H9 (cell line): Measurements from ENCODE around the gene SLC17A7. TPM values are rescaled to one million over a fixed set of nuclear protein-coding genes. Genes with fewer than 3 reads are reported as not detected.

Experiments used
- DNase-seq: peaks from one replicate; pipeline ENCODE4 v3.0.0-alpha.2; 2017
- H2AFZ ChIP-seq: one replicate; pipeline ENCODE4 v1.6.1; 2013; ENCODE audit warnings: mild to moderate bottlenecking, low read length, control low read depth, moderate library complexity
- H2AK5ac ChIP-seq: 2 replicates; pipeline ENCODE4 v1.6.1; 2013; ENCODE audit warnings: low read length, control low read depth, mixed read lengths; ENCODE audit not compliant: insufficient read length
- H2BK120ac ChIP-seq: one replicate; pipeline ENCODE4 v1.6.1; 2013; ENCODE audit warnings: low read depth, mild to moderate bottlenecking, low read length, control low read depth, inconsistent platforms; ENCODE audit not compliant: poor library complexity, severe bottlenecking
- H2BK12ac ChIP-seq: 2 replicates; pipeline ENCODE4 v1.6.1; 2013; ENCODE audit warnings: low read length, control low read depth, mixed read lengths, low read depth; ENCODE audit not compliant: insufficient read length
- H2BK15ac ChIP-seq: 2 replicates; pipeline ENCODE4 v1.6.1; 2013; ENCODE audit warnings: low read depth, low read length, control low read depth
- H2BK20ac ChIP-seq: one replicate; pipeline ENCODE4 v1.6.1; 2013; ENCODE audit warnings: low read depth, mild to moderate bottlenecking, low read length, control low read depth, inconsistent platforms; ENCODE audit not compliant: poor library complexity, severe bottlenecking
- H2BK5ac ChIP-seq: 2 replicates; pipeline ENCODE4 v1.6.1; 2013; ENCODE audit warnings: low read length, control low read depth, mixed read lengths; ENCODE audit not compliant: insufficient read length
- H3K14ac ChIP-seq: 2 replicates; pipeline ENCODE4 v1.6.1; 2013; ENCODE audit warnings: low read length, control low read depth; ENCODE audit not compliant: insufficient read depth
- H3K18ac ChIP-seq: 2 replicates; pipeline ENCODE4 v1.6.1; 2013; ENCODE audit warnings: low read depth, mild to moderate bottlenecking, mixed read lengths, low read length, control low read depth; ENCODE audit not compliant: insufficient read length
- H3K23ac ChIP-seq: 2 replicates; pipeline ENCODE4 v1.6.1; 2013; ENCODE audit warnings: low read length, control low read depth, mixed read lengths, low read depth; ENCODE audit not compliant: insufficient read length
- H3K23me2 ChIP-seq: 2 replicates; pipeline ENCODE4 v1.6.1; 2013; ENCODE audit warnings: low read depth, mild to moderate bottlenecking, mixed read lengths, low read length, control low read depth; ENCODE audit not compliant: insufficient read length, poor library complexity, severe bottlenecking
- H3K27ac ChIP-seq: 2 replicates; pipeline ENCODE4 v1.5.1; 2013; ENCODE audit warnings: low read length, control low read depth, mixed read lengths, low read depth; ENCODE audit not compliant: insufficient read length
- H3K27me3 ChIP-seq: 2 replicates; pipeline ENCODE4 v1.6.1; 2013; ENCODE audit warnings: low read length, control low read depth, inconsistent platforms; ENCODE audit not compliant: insufficient read depth
- H3K4ac ChIP-seq: 2 replicates; pipeline ENCODE4 v1.6.1; 2013; ENCODE audit warnings: low read depth, mild to moderate bottlenecking, control low read depth, inconsistent platforms, low read length, moderate library complexity
- H3K4me1 ChIP-seq: 2 replicates; pipeline ENCODE4 v1.6.1; 2013; ENCODE audit warnings: low read length, control low read depth, inconsistent platforms; ENCODE audit not compliant: insufficient read depth
- H3K4me2 ChIP-seq: 2 replicates; pipeline ENCODE4 v1.6.1; 2013; ENCODE audit warnings: low read length, control low read depth, mixed read lengths; ENCODE audit not compliant: insufficient read length, insufficient read depth
- H3K56ac ChIP-seq: 2 replicates; pipeline ENCODE4 v1.6.1; 2013; ENCODE audit warnings: low read depth, mild to moderate bottlenecking, mixed read lengths, low read length, control low read depth; ENCODE audit not compliant: insufficient read length
- H3K79me1 ChIP-seq: 2 replicates; pipeline ENCODE4 v1.6.1; 2013; ENCODE audit warnings: low read depth, mild to moderate bottlenecking, moderate library complexity, low read length, control low read depth, inconsistent platforms; ENCODE audit not compliant: insufficient read depth, poor library complexity, severe bottlenecking
- H3K79me2 ChIP-seq: 2 replicates; pipeline ENCODE4 v1.6.1; 2013; ENCODE audit warnings: low read length, control low read depth, inconsistent platforms; ENCODE audit not compliant: insufficient read depth
- H3K9ac ChIP-seq: 2 replicates; pipeline ENCODE4 v1.6.1; 2013; ENCODE audit warnings: low read length, control low read depth, mixed read lengths; ENCODE audit not compliant: insufficient read length; ENCODE audit errors: extremely low read depth
- H3K9me3 ChIP-seq: one replicate; pipeline ENCODE4 v1.6.1; 2013; ENCODE audit warnings: low read depth, low read length, inconsistent platforms; ENCODE audit not compliant: control insufficient read depth
- H3T11ph ChIP-seq: one replicate; pipeline ENCODE4 v1.6.1; 2013; ENCODE audit warnings: mild to moderate bottlenecking, low read length, control low read depth, inconsistent platforms
- H4K20me1 ChIP-seq: one replicate; pipeline ENCODE4 v1.6.1; 2013; ENCODE audit not compliant: control insufficient read depth, insufficient read length, insufficient read depth
- H4K5ac ChIP-seq: 2 replicates; pipeline ENCODE4 v1.6.1; 2013; ENCODE audit warnings: low read depth, mild to moderate bottlenecking, mixed read lengths, low read length, control low read depth; ENCODE audit not compliant: insufficient read length
- H4K8ac ChIP-seq: replicated peaks from 2 replicates; pipeline ENCODE4 v1.6.1; 2013; ENCODE audit warnings: low read length, control low read depth, mixed read lengths, low read depth; ENCODE audit not compliant: insufficient read length
- H4K91ac ChIP-seq: 2 replicates; pipeline ENCODE4 v1.6.1; 2013; ENCODE audit warnings: low read depth, mild to moderate bottlenecking, moderate library complexity, mixed read lengths, low read length, control low read depth; ENCODE audit not compliant: insufficient read length
- H3K27ac Mint-ChIP-seq, 3 experiments: 2 replicates in 2 of 3; 3 replicates in 1 of 3; pipeline ENCODE4 v1.8.0; 2020 to 2021; ENCODE audit warnings: mixed read lengths in 3 of 3, mild to moderate bottlenecking in 1 of 3, moderate library complexity in 1 of 3
- H3K27me3 Mint-ChIP-seq: 2 replicates; pipeline ENCODE4 v1.8.0; 2021; ENCODE audit warnings: low read depth, mild to moderate bottlenecking, moderate library complexity, mixed read lengths
- H3K36me3 Mint-ChIP-seq, 3 experiments: 2 replicates in 2 of 3; 3 replicates in 1 of 3; pipeline ENCODE4 v1.8.0; 2020 to 2021; ENCODE audit warnings: low read depth in 3 of 3, mixed read lengths in 3 of 3; ENCODE audit not compliant: insufficient read depth in 1 of 3
- H3K4me1 Mint-ChIP-seq, 2 experiments: 2 replicates each; pipeline ENCODE4 v1.8.0; 2020; ENCODE audit warnings: mixed read lengths in 2 of 2
- H3K4me3 Mint-ChIP-seq, 2 experiments: 2 replicates in 1 of 2; 3 replicates in 1 of 2; pipeline ENCODE4 v1.8.0; 2020 to 2021; ENCODE audit warnings: mild to moderate bottlenecking in 2 of 2, mixed read lengths in 2 of 2, moderate library complexity in 1 of 2
- H3K9me3 Mint-ChIP-seq, 2 experiments: 2 replicates in 1 of 2; 3 replicates in 1 of 2; pipeline ENCODE4 v1.8.0; 2020; ENCODE audit warnings: mild to moderate bottlenecking in 2 of 2, mixed read lengths in 2 of 2, moderate library complexity in 1 of 2
- whole genome bisulfite sequencing: extraction: QIAGEN DNeasy Blood & Tissue Kit; methylation state at CpG from one replicate; pipeline ENCODE4 v1.1.7; 2013; ENCODE audit warnings: missing lambda C conversion rate, low lambda C conversion rate, mixed read lengths; ENCODE audit not compliant: insufficient read length; ENCODE audit errors: extremely low coverage; 5-methylcytosine and 5-hydroxymethylcytosine counted together
- total RNA-seq: library from RNA; stranded (reverse); gene quantifications from 2 replicates; pipeline ENCODE4 v1.2.1, GENCODE V29; 2021
- TF ChIP-seq, protein P1 (sequence below): fragments of 200-600 bp; sonication (generic); conservative IDR thresholded peaks from 3 replicates; pipeline ENCODE4 v1.8.0; 2021; ENCODE audit warnings: antibody characterized with exemption, mild to moderate bottlenecking

Gene SLC17A7
- total RNA-seq, 1 experiment from 2014 or later = 1.3 TPM

DNA sequence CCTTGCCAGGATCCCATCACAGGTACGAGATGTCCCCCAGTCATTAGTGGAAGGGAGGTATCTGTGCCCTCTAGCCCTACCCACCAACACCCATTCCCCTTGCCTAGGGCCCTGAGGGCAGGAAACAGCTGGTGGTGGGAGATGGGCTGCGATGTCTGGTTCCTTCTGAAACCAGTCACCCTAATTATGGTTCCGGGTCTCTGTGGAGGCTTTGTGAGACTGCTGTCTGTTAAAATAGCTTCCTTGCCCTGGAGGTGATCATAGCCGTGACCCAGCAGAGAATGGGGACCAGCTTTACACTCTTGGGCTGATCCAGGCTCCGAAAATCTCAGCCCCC is 17.2 kb upstream of the SLC17A7 start:
- WGBS = no CpG with 5 or more reads among the region's 5 CpGs
- Histone ChIP-seq H3K18ac (no peak overlapping the region), H2AK5ac (no peak overlapping the region), H3K14ac (no peak overlapping the region), H3K4ac (no peak overlapping the region), H3K9ac (no peak overlapping the region), H3K27ac (no peak overlapping the region), H3K79me1 (peaks cover 3% of the 10 kb centered on the region), H3T11ph (no peak overlapping the region), H3K23ac (no peak overlapping the region), H2BK12ac (no peak overlapping the region), H3K9me3 (no peaks in the 10 kb centered on the region), H3K56ac (no peak overlapping the region), H4K20me1 (no peaks in the 10 kb centered on the region), H4K5ac (no peak overlapping the region), H3K27me3 (no peaks in the 10 kb centered on the region), H3K4me1 (no peaks in the 10 kb centered on the region), H4K91ac (no peak overlapping the region), H2BK20ac (no peak overlapping the region), H2AFZ (no peak overlapping the region), H3K4me2 (no peak overlapping the region), H2BK120ac (no peak overlapping the region), H4K8ac (no peak overlapping the region), H3K79me2 (no peaks in the 10 kb centered on the region), H2BK5ac (no peak overlapping the region), H3K23me2 (peaks cover 5% of the 10 kb centered on the region), H2BK15ac (no peak overlapping the region)
- Mint-ChIP-seq H3K4me1 (peaks cover 0 to 6% of the 10 kb centered on the region in 2 experiments; a peak in 2 of 4 replicates), H3K27ac (peak overlapping the region in 1 of 3 experiments; percentile 18; a peak in 1 of 7 replicates), H3K36me3 (peaks cover 15 to 37% (median 35%) of the 10 kb centered on the region in 3 experiments; a peak in 6 of 7 replicates), H3K4me3 (no peak overlapping the region), H3K27me3 (no peaks in the 10 kb centered on the region; the same call in 1 of the 2 replicates), H3K9me3 (no peaks in the 10 kb centered on the region; a peak in 1 of 5 replicates)
- no peak for DNase-seq
- TF ChIP-seq, protein P1, sequence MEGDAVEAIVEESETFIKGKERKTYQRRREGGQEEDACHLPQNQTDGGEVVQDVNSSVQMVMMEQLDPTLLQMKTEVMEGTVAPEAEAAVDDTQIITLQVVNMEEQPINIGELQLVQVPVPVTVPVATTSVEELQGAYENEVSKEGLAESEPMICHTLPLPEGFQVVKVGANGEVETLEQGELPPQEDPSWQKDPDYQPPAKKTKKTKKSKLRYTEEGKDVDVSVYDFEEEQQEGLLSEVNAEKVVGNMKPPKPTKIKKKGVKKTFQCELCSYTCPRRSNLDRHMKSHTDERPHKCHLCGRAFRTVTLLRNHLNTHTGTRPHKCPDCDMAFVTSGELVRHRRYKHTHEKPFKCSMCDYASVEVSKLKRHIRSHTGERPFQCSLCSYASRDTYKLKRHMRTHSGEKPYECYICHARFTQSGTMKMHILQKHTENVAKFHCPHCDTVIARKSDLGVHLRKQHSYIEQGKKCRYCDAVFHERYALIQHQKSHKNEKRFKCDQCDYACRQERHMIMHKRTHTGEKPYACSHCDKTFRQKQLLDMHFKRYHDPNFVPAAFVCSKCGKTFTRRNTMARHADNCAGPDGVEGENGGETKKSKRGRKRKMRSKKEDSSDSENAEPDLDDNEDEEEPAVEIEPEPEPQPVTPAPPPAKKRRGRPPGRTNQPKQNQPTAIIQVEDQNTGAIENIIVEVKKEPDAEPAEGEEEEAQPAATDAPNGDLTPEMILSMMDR = no peak
